Activated naive CD4-positive, alpha-beta T cell treated with anti-CD3 and anti-CD28 coated beads, Interleukin-2, amount 50 U/mL, for 24 hours (primary cell): Measurements from ENCODE around the gene AP4S1.
"Not testable (repeated sequence)": the region's sequence is repeated elsewhere in the genome, so short reads cannot be mapped to it uniquely, and the experiment has no call there.

Experiments used
- H3K27ac Mint-ChIP-seq: one replicate; pipeline ENCODE4 v1.8.0; 2021; ENCODE audit warnings: mild to moderate bottlenecking, mixed read lengths
- H3K27me3 Mint-ChIP-seq: one replicate; pipeline ENCODE4 v1.8.0; 2021; ENCODE audit warnings: mixed read lengths
- H3K36me3 Mint-ChIP-seq: one replicate; pipeline ENCODE4 v1.8.0; 2021; ENCODE audit warnings: mixed read lengths
- H3K4me1 Mint-ChIP-seq: one replicate; pipeline ENCODE4 v1.8.0; 2021; ENCODE audit warnings: mixed read lengths
- H3K4me3 Mint-ChIP-seq: one replicate; pipeline ENCODE4 v1.8.0; 2021; ENCODE audit warnings: mild to moderate bottlenecking, mixed read lengths
- H3K9me3 Mint-ChIP-seq: one replicate; pipeline ENCODE4 v1.8.0; 2021; ENCODE audit warnings: mixed read lengths

The AP4S1 gene, protein sequence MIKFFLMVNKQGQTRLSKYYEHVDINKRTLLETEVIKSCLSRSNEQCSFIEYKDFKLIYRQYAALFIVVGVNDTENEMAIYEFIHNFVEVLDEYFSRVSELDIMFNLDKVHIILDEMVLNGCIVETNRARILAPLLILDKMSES

DNA sequence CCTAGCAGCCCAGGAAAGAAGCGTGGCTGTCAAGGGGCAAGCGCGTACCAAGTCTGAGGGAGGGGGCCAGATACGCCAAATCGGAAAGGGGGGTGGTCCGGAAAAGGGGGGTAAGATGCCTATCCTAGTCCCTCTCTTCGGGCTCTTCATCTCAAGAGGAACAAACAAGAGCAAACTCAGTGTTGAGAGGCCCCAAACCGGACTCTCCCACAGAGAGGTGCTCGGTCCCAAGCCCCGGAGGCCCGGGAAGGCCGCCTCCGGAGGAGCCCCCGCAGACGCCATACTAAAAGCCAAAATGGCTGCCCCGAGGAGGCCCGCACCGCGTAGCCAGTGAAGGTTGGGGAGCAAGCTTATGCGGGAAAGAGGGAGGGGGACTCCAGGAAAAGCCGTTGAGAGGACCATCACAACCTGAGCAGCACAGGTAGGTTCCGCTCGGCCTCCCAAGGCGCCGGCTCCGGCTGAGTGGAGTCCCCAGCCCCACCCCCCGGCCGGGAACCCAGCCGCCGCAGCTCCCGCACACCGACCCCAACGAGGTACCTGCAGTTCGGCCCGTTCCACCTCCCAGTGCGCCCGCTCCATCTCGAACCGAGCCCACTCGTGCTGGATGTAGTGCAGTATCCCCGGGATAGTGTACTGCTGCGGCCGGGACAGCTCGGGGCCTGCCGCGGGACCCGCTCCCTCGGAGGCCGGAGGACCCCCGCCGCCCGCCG, at the start of gene AP4S1:
AP4S1 (plus strand) TSS at position 283 of the 710 bp plus-strand sequence. CDS start 40,548 bp downstream, outside the sequence.
- H3K9me3 Mint-ChIP-seq = no peaks in the 10 kb centered on the region
- H3K4me1 Mint-ChIP-seq = peaks cover 53% of the 10 kb centered on the region
- H3K36me3 Mint-ChIP-seq = peaks cover 1% of the 10 kb centered on the region
- H3K27ac Mint-ChIP-seq = peak within 1 kb of the TSS; percentile 99
- no peaks in the 10 kb centered on the region for H3K27me3 Mint-ChIP-seq
- peak within 1 kb of the TSS; percentile 96 for H3K4me3 Mint-ChIP-seq

DNA sequence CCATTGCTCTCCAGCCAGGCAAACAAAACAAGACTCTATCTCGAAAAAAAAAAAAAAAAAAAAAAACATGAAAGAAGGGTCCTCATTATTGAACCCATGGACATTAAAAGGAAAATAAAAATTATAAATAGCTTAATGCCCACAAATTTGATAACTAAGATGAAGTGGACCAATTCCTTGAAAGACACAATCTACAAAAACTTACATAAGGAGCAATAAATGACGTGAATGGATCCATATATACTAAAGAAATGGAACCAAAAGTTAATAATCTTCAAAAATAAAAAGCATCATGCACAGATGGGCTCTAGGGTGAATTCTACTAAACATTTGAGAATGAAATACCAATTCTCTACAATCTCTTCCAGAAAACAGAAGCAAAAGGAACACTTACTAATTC, 47.7 kb upstream of the AP4S1 start:
- Mint-ChIP-seq H3K27ac (no peak overlapping the region), H3K4me1 (peaks cover 57% of the 10 kb centered on the region)

DNA sequence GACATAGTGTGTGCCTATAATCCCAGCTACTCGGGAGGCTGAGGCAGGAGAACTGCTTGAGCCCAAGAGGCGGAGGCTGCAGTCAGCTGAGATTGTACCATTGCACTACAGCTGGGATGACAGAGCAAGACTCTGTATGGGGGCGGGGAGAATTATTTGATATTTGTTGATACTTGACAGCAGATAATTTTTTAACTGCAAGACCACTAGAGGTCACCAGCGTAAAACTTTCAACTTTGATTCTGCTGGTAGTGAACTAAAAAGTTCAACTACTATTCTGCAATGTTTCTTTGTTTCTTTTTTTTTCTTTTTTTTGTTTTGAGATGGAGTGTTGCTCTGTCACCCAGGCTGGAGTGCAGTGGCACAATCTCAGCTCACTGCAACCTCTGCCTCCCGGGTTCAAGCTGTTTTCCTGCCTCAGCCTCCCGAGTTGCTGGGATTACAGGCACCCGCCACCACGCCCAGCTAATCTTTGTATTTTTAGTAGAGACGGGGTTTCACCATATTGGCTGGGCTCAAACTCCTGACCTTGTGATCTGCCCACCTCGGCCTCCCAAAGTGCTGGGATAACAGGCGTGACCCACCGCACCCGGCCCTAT, 45.2 kb upstream of the AP4S1 start:
- H3K27me3 Mint-ChIP-seq, H3K4me3 Mint-ChIP-seq, H3K27ac Mint-ChIP-seq, H3K36me3 Mint-ChIP-seq, H3K9me3 Mint-ChIP-seq: not testable (repeated sequence)
- peaks cover 32% of the 10 kb centered on the region for H3K4me1 Mint-ChIP-seq

More for the DNA sequence above, 47.7 kb upstream of the AP4S1 start:
- peaks cover 3% of the 10 kb centered on the region for H3K36me3 Mint-ChIP-seq
- no peaks in the 10 kb centered on the region for H3K9me3 Mint-ChIP-seq
- H3K4me3 Mint-ChIP-seq = no peak overlapping the region
- H3K27me3 Mint-ChIP-seq = no peaks in the 10 kb centered on the region

DNA sequence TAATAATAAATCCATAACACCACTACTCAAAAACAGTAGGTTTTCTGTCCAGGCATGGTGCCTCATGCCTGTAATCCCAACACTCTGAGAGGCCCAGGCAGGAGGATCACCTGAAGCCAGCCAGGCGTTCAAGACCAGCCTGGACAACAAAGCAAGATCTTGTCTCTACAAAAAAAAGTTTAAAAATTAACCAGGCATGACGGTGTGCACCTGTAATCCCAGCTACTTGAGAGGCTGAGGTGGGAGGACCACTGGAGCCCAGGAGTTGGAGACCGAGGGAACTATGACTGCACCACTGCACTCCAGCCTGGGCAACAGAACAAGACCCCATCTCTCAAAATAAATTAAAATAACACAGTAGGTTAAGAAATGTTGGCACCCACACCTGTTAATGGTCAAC, 44.5 kb upstream of the AP4S1 start:
- no peak overlapping the region for H3K27ac Mint-ChIP-seq
- H3K4me3 Mint-ChIP-seq = no peak overlapping the region
- peaks cover 30% of the 10 kb centered on the region for H3K4me1 Mint-ChIP-seq
- no peaks in the 10 kb centered on the region for H3K27me3 Mint-ChIP-seq
- no peaks in the 10 kb centered on the region for H3K9me3 Mint-ChIP-seq
- H3K36me3 Mint-ChIP-seq = peaks cover 8% of the 10 kb centered on the region

DNA sequence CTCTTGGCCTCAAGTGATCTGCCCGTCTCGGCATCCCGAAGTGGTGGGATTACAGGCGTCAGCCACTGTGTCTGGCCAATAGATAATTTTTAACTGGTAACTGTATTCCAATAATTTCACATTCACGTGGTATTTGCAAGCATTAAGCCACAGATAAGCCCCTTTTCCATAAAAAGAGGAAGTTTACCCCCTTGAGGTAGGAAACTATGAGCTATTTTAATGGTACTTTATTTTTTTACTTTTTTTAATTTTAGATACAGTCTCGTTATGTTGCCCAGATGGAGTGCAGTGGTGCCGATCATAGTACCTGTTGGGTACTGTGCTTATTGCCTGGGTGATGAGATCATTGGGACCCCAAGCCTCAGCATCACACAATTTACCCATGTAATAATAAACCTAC, 42.9 kb upstream of the AP4S1 start:
- Mint-ChIP-seq H3K27ac (no peak overlapping the region), H3K4me1 (peaks cover 35% of the 10 kb centered on the region), H3K4me3 (no peak overlapping the region), H3K9me3 (no peaks in the 10 kb centered on the region), H3K27me3 (no peaks in the 10 kb centered on the region), H3K36me3 (peaks cover 6% of the 10 kb centered on the region)

DNA sequence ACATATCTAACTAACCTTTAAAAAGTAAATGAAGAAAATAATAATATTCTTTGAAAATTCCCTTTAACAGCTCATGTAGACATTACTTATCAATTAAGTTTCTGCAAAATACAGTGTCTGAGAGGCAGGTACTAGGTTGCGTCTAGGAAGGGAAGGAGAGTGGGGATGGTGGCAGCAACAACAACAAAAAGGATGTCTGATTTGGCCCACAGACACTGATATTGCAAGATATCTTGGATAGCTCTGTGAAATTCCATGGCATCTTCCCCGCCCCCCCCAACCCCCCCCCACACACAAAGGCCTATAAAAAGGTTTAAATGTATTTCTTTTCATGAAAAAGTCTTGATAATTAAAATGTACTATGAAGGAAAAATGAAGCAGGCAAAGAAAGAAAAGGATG, 41.6 kb upstream of the AP4S1 start:
- no peaks in the 10 kb centered on the region for H3K9me3 Mint-ChIP-seq
- H3K4me1 Mint-ChIP-seq = peaks cover 36% of the 10 kb centered on the region
- H3K27ac Mint-ChIP-seq = no peak overlapping the region
- no peaks in the 10 kb centered on the region for H3K27me3 Mint-ChIP-seq
- no peak overlapping the region for H3K4me3 Mint-ChIP-seq
- H3K36me3 Mint-ChIP-seq = peaks cover 6% of the 10 kb centered on the region

DNA sequence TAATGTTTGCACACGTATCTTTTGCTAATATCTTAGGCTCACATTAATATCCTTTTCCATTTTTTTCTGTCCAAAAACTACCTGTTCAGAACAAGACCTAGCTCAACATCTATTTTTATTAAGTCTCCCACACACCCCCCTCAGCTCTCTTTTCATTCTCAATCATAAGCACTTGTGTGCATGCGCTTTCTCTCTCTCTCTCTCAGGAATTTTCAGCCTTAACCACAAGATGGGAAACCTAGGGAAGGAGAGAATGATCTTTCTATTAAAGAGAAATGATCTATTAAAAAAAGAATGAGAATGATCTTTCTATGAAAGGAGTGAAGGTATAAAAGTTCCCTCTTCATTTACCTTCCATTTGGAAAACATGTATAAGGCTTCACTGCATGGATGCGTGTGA, 39.7 kb upstream of the AP4S1 start:
- Mint-ChIP-seq H3K9me3 (no peaks in the 10 kb centered on the region), H3K36me3 (peaks cover 8% of the 10 kb centered on the region), H3K4me1 (peaks cover 44% of the 10 kb centered on the region), H3K27me3 (no peaks in the 10 kb centered on the region), H3K4me3 (no peak overlapping the region), H3K27ac (no peak overlapping the region)

DNA sequence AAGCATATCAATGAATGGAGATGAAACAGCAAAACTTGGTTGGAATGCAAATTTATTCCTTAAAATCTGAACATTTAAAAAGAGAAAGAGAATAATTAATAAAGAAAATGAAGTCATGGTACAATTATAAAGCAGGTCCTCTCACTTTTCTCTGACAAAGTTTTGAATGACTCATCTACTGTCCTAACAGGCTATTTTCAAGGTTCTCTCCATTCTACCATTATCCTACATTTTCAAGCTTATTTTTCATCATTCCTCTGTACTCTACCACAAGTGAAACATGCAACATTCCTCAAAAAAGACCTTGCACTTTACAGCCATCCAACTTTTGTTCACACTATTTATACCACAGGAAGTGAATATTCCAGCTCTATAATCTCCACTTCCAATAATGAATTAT, 36.9 kb upstream of the AP4S1 start:
- H3K4me3 Mint-ChIP-seq = no peak overlapping the region
- peaks cover 8% of the 10 kb centered on the region for H3K36me3 Mint-ChIP-seq
- H3K27ac Mint-ChIP-seq = no peak overlapping the region
- no peaks in the 10 kb centered on the region for H3K9me3 Mint-ChIP-seq
- no peaks in the 10 kb centered on the region for H3K27me3 Mint-ChIP-seq
- peaks cover 65% of the 10 kb centered on the region for H3K4me1 Mint-ChIP-seq

DNA sequence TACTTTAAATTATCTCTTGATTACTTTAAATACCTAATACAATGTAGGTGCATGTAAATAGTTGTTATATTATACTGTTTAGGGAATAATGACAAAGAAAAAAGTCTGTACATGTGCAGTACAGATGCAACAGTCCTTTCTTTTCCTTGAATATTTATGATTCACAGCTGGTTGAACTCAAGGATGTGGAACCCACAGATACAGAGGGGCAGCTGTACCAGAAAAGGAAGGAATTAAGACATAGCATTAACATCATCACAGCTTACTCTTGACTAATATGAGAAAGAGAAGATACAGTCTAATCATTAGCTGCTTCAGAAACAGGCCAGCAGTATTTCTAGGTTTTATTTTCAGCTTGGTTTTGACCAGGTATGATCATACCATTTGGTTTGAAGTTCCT, 34.7 kb upstream of the AP4S1 start:
- no peaks in the 10 kb centered on the region for H3K27me3 Mint-ChIP-seq
- H3K36me3 Mint-ChIP-seq = peaks cover 4% of the 10 kb centered on the region
- peaks cover 74% of the 10 kb centered on the region for H3K4me1 Mint-ChIP-seq
- H3K9me3 Mint-ChIP-seq = no peaks in the 10 kb centered on the region
- H3K27ac Mint-ChIP-seq = no peak overlapping the region
- H3K4me3 Mint-ChIP-seq = no peak overlapping the region

DNA sequence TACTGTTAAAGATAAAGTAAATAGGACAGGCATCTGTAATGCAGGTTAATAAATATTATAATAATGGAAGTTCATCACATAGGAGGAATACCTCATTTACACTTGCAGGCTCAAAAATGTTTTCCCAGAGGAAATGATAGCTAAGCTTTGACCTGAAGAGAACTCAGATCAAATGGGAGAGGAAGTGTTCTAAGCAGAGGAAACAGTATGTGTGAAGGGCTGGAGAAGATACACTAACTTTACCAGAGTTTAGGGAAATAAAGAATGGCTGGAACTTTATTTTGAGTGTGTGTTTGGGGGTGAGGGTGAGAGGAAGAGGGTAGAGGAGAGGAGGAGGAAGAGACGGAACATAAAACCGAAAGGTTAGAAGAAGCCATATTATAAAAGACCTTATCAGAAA, 34.0 kb upstream of the AP4S1 start:
- Mint-ChIP-seq H3K27me3 (no peaks in the 10 kb centered on the region), H3K27ac (peak overlapping the region; percentile 37), H3K4me1 (peaks cover 74% of the 10 kb centered on the region), H3K36me3 (peaks cover 3% of the 10 kb centered on the region), H3K9me3 (no peaks in the 10 kb centered on the region), H3K4me3 (no peak overlapping the region)

DNA sequence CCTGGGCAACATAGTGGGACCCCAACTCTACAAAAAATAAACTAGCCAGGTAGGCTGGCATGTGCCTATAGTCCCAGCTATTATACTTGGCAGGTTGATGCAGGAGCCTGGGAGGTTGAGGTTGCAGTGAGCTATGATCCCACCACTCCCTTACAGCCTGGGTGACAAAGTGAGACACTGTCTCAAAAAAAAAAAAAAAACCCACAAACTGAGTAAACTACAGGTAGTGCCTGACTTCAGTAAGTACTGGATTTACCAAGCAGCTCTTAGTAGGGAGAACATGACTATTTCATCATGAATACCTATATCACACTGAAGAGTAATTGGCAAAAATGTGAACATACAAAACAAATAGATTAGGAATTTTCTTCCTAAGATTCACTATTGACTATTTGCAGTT, 32.4 kb upstream of the AP4S1 start:
- Mint-ChIP-seq H3K9me3 (no peaks in the 10 kb centered on the region), H3K36me3 (peaks cover 5% of the 10 kb centered on the region), H3K4me1 (peaks cover 80% of the 10 kb centered on the region), H3K4me3 (no peak overlapping the region), H3K27ac (no peak overlapping the region), H3K27me3 (no peaks in the 10 kb centered on the region)

DNA sequence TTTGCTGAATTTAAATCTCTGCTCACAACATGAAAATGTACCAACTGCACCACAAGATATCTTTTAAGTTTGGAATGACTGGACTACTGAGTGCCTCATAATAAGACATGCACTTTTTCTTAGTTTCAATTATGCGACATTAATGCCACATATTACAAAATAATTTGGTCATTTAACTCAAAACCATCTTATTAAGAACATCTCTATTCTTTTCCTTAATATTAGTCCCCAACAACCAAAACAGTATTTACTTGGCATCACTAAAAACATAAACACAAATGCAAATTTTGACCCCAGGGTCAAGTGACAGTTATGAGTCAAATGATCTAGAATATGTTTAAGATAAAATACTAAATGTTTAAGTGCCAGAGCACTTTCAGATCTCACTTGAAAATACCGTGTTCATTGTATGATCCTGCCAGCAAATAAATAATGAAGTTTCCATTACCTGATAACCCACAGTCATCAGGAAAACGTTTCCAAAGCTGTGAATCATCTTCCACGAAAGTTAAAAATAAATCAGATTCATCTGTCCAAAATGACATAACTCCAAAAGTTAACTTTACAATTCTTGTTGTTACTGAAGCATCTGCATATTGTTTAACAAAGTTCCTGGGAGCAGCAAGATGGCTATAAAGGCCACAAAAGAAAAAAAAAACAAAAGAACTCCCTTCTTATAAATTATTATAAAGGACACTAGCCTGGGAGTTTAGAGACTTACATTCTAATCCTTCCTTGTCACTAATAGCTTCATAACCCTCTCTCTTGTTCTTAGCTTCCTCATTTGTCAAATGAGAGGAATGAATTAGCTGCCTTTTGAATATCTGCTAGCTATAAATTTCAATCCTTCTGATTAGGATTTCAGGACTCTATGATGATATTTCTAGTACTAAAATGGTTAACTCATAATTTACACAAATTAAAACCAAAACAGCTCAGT, 30.5 kb upstream of the AP4S1 start:
- peaks cover 15% of the 10 kb centered on the region for H3K36me3 Mint-ChIP-seq
- H3K4me3 Mint-ChIP-seq = peak overlapping the region; percentile 55
- peaks cover 68% of the 10 kb centered on the region for H3K4me1 Mint-ChIP-seq
- no peaks in the 10 kb centered on the region for H3K9me3 Mint-ChIP-seq
- no peaks in the 10 kb centered on the region for H3K27me3 Mint-ChIP-seq
- peak overlapping the region; percentile 86 for H3K27ac Mint-ChIP-seq

DNA sequence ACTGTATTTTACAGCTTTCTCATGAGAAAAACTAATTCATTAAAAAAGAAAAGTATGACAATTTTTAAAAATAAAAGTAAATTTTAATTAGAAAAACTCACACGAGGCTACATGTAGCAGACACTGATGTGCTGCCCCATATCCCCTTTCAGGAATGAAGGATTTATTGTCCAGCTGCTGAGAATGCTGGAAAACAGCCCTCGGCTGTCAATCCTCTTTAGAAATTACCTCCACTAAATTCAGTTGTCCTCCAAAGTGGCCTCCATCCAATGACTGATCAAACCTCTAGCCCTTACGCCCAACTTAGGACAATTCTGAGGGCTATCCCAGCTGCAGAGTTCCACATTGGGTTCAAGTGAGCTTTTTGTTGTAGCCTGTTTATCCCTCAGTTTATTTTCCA, 29.8 kb upstream of the AP4S1 start:
- H3K9me3 Mint-ChIP-seq = no peaks in the 10 kb centered on the region
- no peak overlapping the region for H3K4me3 Mint-ChIP-seq
- no peak overlapping the region for H3K27ac Mint-ChIP-seq
- no peaks in the 10 kb centered on the region for H3K27me3 Mint-ChIP-seq
- peaks cover 16% of the 10 kb centered on the region for H3K36me3 Mint-ChIP-seq
- H3K4me1 Mint-ChIP-seq = peaks cover 67% of the 10 kb centered on the region

DNA sequence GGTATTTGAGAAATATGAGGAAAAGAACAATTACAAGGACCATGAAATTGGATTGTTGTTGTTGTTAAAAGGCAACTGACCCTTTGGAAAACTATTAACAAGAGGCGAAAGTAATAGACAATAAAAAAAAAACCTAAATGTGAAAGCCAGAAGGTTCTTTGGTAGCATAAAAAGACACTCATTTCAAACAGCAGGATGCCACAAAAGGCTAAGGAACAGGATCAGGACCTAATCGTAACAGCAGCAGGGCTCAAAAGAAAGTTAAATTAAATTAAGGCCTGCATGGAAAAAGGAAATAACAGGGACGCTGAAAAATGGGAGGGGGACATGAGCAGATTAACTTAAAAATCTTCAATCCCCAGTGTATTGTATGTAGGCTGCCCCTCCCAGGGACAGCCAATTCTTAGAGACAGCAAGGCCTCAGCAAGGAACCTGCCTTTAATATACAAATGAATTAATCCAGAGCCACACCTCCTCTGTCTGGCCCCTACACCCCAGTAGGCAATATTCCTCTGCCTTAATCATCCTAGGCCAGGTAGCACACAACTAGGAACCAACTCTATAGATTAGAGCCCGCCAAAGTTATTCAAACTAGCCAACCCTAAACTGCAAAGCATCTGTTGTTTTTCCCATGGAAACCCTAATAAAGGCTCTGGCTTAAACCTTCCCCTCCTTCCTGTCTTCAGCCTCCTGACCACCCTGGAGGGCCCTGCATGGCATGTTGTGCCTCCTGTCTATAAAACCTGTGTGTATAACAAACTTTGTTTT, 28.4 kb upstream of the AP4S1 start:
- Mint-ChIP-seq H3K4me1 (peaks cover 61% of the 10 kb centered on the region), H3K36me3 (peaks cover 20% of the 10 kb centered on the region), H3K27me3 (no peaks in the 10 kb centered on the region), H3K9me3 (no peaks in the 10 kb centered on the region), H3K27ac (no peak overlapping the region), H3K4me3 (no peak overlapping the region)

DNA sequence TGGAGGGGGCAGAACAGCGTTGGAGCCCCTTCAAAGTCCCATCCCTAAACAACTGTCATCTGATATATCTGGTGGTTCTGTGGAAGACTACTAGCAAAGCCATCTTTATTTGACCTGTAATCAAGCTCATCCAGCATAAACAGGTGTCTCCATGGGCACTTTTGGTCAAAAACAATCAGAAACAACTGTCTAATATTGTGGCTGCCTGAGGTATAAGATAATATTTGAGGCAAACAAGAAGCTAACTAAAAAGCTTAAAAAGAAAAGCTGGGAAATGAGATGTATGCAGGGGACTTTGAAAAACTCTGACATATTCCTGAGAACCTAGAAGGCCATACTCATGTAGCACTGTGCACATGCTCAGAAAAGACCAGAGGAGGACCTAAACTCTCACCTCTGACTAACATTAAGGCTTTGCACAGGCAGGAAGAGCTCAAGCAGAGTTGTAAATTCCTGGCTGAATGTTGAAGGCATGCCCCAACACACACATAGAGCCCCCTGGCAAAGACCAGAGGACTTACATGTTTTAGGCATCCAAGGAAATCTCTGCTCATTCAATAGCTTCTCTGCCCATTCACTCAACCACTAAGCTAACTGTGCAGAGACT, 27.2 kb upstream of the AP4S1 start:
- peaks cover 51% of the 10 kb centered on the region for H3K4me1 Mint-ChIP-seq
- no peak overlapping the region for H3K4me3 Mint-ChIP-seq
- H3K9me3 Mint-ChIP-seq = no peaks in the 10 kb centered on the region
- no peaks in the 10 kb centered on the region for H3K27me3 Mint-ChIP-seq
- H3K27ac Mint-ChIP-seq = no peak overlapping the region
- peaks cover 22% of the 10 kb centered on the region for H3K36me3 Mint-ChIP-seq
